IMR-90 (cell line): ENCODE results near the gene RENBP. TPM values are rescaled to one million over a fixed set of nuclear protein-coding genes. Genes with fewer than 3 reads are reported as not detected.

ENCODE experiments used
- ATAC-seq: fragments of 200-7000 bp; cut with Tn5 transposase; 2 replicates; pipeline ENCODE4 v1.9.1; 2020; ENCODE audit warnings: low read depth, mild to moderate bottlenecking, moderate library complexity
- BruUV-seq: library from RNA; stranded (reverse); fragments of 400-500 nt; replicated peaks from 2 replicates; lab custom pipeline; 2021; lab: Mats Ljungman, UMichigan
- CTCF ChIA-PET: fragments of 300-600 bp; formaldehyde crosslinking; extraction: SDS; loops from one replicate; lab custom pipeline; 2021; ENCODE audit warnings: antibody characterized with exemption; lab: Yijun Ruan, JAX
- POLR2A ChIA-PET: fragments of 300-600 bp; sonication (Branson Sonifier 250); formaldehyde crosslinking; loops from one replicate; lab custom pipeline; 2022; ENCODE audit warnings: antibody characterized with exemption; ENCODE audit not compliant: unreplicated experiment; lab: Charles Lee
- DNase-seq: peaks from one replicate; pipeline ENCODE4 v3.0.0; 2013
- H2AFZ ChIP-seq: replicated peaks from 2 replicates; pipeline ENCODE3; 2013; ENCODE audit warnings: low read length, mild to moderate bottlenecking; ENCODE audit not compliant: poor library complexity
- H2AK5ac ChIP-seq: 2 replicates; pipeline ENCODE4 v1.6.1; 2013; ENCODE audit warnings: low read depth, low read length, inconsistent platforms
- H2AK9ac ChIP-seq: replicated peaks from 2 replicates; pipeline ENCODE3; 2013; ENCODE audit warnings: mild to moderate bottlenecking, low read depth, low read length, moderate library complexity; ENCODE audit not compliant: poor library complexity
- H2BK120ac ChIP-seq: 2 replicates; pipeline ENCODE4 v1.6.1; 2013; ENCODE audit warnings: low read depth, low read length, inconsistent platforms
- H2BK15ac ChIP-seq: 3 replicates; pipeline ENCODE4 v1.6.1; 2013; ENCODE audit warnings: low read depth, low read length, inconsistent platforms
- H2BK20ac ChIP-seq: 2 replicates; pipeline ENCODE4 v1.6.1; 2013; ENCODE audit warnings: low read depth, mild to moderate bottlenecking, inconsistent platforms, low read length, moderate library complexity
- H2BK5ac ChIP-seq: 2 replicates; pipeline ENCODE4 v1.6.1; 2013; ENCODE audit warnings: mild to moderate bottlenecking, low read depth, low read length, inconsistent platforms; ENCODE audit not compliant: poor library complexity, severe bottlenecking
- H3K14ac ChIP-seq: replicated peaks from 2 replicates; pipeline ENCODE4 v1.6.1; 2013; ENCODE audit warnings: low read depth, low read length, inconsistent platforms
- H3K18ac ChIP-seq: 2 replicates; pipeline ENCODE4 v1.6.1; 2013; ENCODE audit warnings: low read depth, low read length, control low read depth
- H3K23ac ChIP-seq: 2 replicates; pipeline ENCODE4 v1.6.1; 2013; ENCODE audit warnings: low read depth, low read length, inconsistent platforms
- H3K27ac ChIP-seq: 2 replicates; pipeline ENCODE4 v1.5.1; 2013; ENCODE audit warnings: mild to moderate bottlenecking, control low read depth, low read length; ENCODE audit not compliant: insufficient read depth
- H3K27me3 ChIP-seq: 2 replicates; pipeline ENCODE4 v1.6.1; 2013; ENCODE audit warnings: low read length; ENCODE audit not compliant: control insufficient read depth, insufficient read depth
- H3K36me3 ChIP-seq: 2 replicates; pipeline ENCODE4 v1.6.1; 2013; ENCODE audit warnings: low read length, mixed read lengths; ENCODE audit not compliant: control insufficient read depth, insufficient read depth
- H3K4ac ChIP-seq: 2 replicates; pipeline ENCODE4 v1.6.1; 2013; ENCODE audit warnings: low read depth, low read length, inconsistent platforms
- H3K4me1 ChIP-seq: 2 replicates; pipeline ENCODE4 v1.6.1; 2013; ENCODE audit warnings: low read length, mixed read lengths; ENCODE audit not compliant: control insufficient read depth, insufficient read depth
- H3K4me2 ChIP-seq: 2 replicates; pipeline ENCODE4 v1.6.1; 2013; ENCODE audit warnings: low read depth, mild to moderate bottlenecking, control low read depth, low read length, moderate library complexity
- H3K4me3 ChIP-seq: 2 replicates; pipeline ENCODE4 v1.5.1; 2013; ENCODE audit warnings: low read depth, mild to moderate bottlenecking, control low read depth, low read length, moderate library complexity; ENCODE audit not compliant: insufficient read depth
- H3K56ac ChIP-seq: 2 replicates; pipeline ENCODE4 v1.6.1; 2013; ENCODE audit warnings: low read length, inconsistent platforms; ENCODE audit not compliant: insufficient read depth; ENCODE audit errors: extremely low read depth
- H3K79me1 ChIP-seq, 2 experiments: 2 replicates each; pipeline ENCODE4 v1.6.1; 2013; ENCODE audit warnings: low read length in 2 of 2, inconsistent platforms in 1 of 2, low read depth in 1 of 2
- H3K9ac ChIP-seq: 2 replicates; pipeline ENCODE4 v1.6.1; 2013; ENCODE audit warnings: low read depth, low read length, control low read depth
- H3K9me1 ChIP-seq: 2 replicates; pipeline ENCODE4 v1.6.1; 2013; ENCODE audit warnings: low read length, inconsistent platforms; ENCODE audit not compliant: insufficient read depth
- H3K9me3 ChIP-seq: 2 replicates; pipeline ENCODE4 v1.6.1; 2013; ENCODE audit warnings: low read length; ENCODE audit not compliant: control insufficient read depth, insufficient read depth
- H4K20me1 ChIP-seq: 2 replicates; pipeline ENCODE4 v1.6.1; 2013; ENCODE audit warnings: low read length, inconsistent platforms; ENCODE audit not compliant: insufficient read depth
- H4K5ac ChIP-seq: 2 replicates; pipeline ENCODE4 v1.6.1; 2013; ENCODE audit warnings: mild to moderate bottlenecking, low read depth, low read length, control low read depth
- H4K8ac ChIP-seq, 2 experiments: 2 replicates each; pipeline ENCODE4 v1.6.1; 2013; ENCODE audit warnings: low read depth in 2 of 2, low read length in 2 of 2, control low read depth in 1 of 2, inconsistent platforms in 1 of 2
- H4K91ac ChIP-seq: 2 replicates; pipeline ENCODE4 v1.6.1; 2013; ENCODE audit warnings: low read depth, low read length, inconsistent platforms; ENCODE audit not compliant: insufficient read depth
- BHLHE40 ChIP-seq: fragments of 150-350 bp; IDR thresholded peaks from 2 replicates; pipeline ENCODE4 v1.6.1; 2016; ENCODE audit warnings: mild to moderate bottlenecking, low read depth, low read length
- CHD1 ChIP-seq: IDR thresholded peaks from 2 replicates; pipeline ENCODE4 v1.6.1; 2012; ENCODE audit warnings: low read depth, low read length, improper control_type of control experiment
- CTCF ChIP-seq: conservative IDR thresholded peaks from 2 replicates; pipeline ENCODE4 v1.5.1; 2012; ENCODE audit warnings: mild to moderate bottlenecking, low read depth, low read length, improper control_type of control experiment
- MAFK ChIP-seq: IDR thresholded peaks from 2 replicates; pipeline ENCODE4 v1.6.1; 2012; ENCODE audit warnings: low read depth, low read length, improper control_type of control experiment
- MAZ ChIP-seq: IDR thresholded peaks from 2 replicates; pipeline ENCODE4 v1.6.1; 2012; ENCODE audit warnings: low read depth, mild to moderate bottlenecking, low read length, improper control_type of control experiment, moderate library complexity, borderline replicate concordance
- MXI1 ChIP-seq: IDR thresholded peaks from 2 replicates; pipeline ENCODE4 v1.6.1; 2012; ENCODE audit warnings: low read depth, mild to moderate bottlenecking, low read length, moderate library complexity, borderline replicate concordance
- NFE2L2 ChIP-seq: fragments of 150-350 bp; IDR thresholded peaks from 2 replicates; pipeline ENCODE4 v1.6.1; 2016; ENCODE audit warnings: low read depth, mild to moderate bottlenecking, low read length
- POLR2A ChIP-seq: IDR thresholded peaks from 2 replicates; pipeline ENCODE4 v1.6.1; 2012; ENCODE audit warnings: mild to moderate bottlenecking, low read depth, low read length
- RFX5 ChIP-seq: IDR thresholded peaks from 2 replicates; pipeline ENCODE4 v1.8.0; 2012; ENCODE audit warnings: low read depth, mild to moderate bottlenecking, low read length, moderate library complexity
- WGBS, 2 experiments: methylation state at CpG; one replicate each; pipeline versions ENCODE4 v1.1.5 to v1.1.7; 2013; ENCODE audit warnings: missing lambda C conversion rate in 2 of 2; ENCODE audit not compliant: insufficient read length in 1 of 2; ENCODE audit errors: extremely low coverage in 2 of 2; 5-methylcytosine and 5-hydroxymethylcytosine counted together
- dilution Hi-C: fragments of 300-500 bp; cut with HindIII; formaldehyde crosslinking; loops from one replicate; pipeline ENCODE4 v1.14.3; 2018; ENCODE audit warnings: low sequenced_read_pairs; ENCODE audit not compliant: unreplicated experiment
- in situ Hi-C: fragments of 300-500 bp; cut with MboI; formaldehyde crosslinking; loops from 3 replicates; pipeline ENCODE4 v1.14.3; 2019; ENCODE audit warnings: low sequenced_read_pairs, inconsistent platforms, mixed read lengths
- intact Hi-C: fragments of 100-400 bp; cut with micrococcal nuclease; formaldehyde crosslinking; loops from 2 replicates; pipeline ENCODE4 v1.10.0; 2022
- polyA plus RNA-seq, 3 experiments: library from polyadenylated mRNA; depleted of rRNA; stranded (reverse); fragments of >200 nt; gene quantifications; 2 replicates each; pipeline ENCODE4 v1.2.3, GENCODE V29; 2012; ENCODE audit warnings: low replicate concordance in 1 of 3
- total RNA-seq: library from RNA; depleted of rRNA; stranded (reverse); fragments of >200 nt; gene quantifications from 2 replicates; pipeline ENCODE4 v1.2.3, GENCODE V29; 2012

RENBP gene
- total and polyA plus RNA-seq, 2 of the 4 experiments (the other 2 are of a cell fraction) = 0.15 to 0.18 TPM

- H2BK15ac ChIP-seq = no peak overlapping the region
- no peak overlapping the region for H3K4me3 ChIP-seq
- no peak overlapping the region for H2BK120ac ChIP-seq
- H3K18ac ChIP-seq = no peak overlapping the region
- no peak overlapping the region for H3K14ac ChIP-seq
- BruUV-seq = no TSS peak
- H4K5ac ChIP-seq = no peak overlapping the region
- H3K27ac ChIP-seq = no peak overlapping the region
- H3K27me3 ChIP-seq = no peaks in the 10 kb centered on the region
- no peak overlapping the region for H2BK20ac ChIP-seq
- no peak for TF ChIP-seq MAZ
- TF ChIP-seq MAFK = no peak
- TF ChIP-seq POLR2A = no peak
- no peak for TF ChIP-seq RFX5
- TF ChIP-seq NFE2L2 = no peak
- TF ChIP-seq CTCF = no peak
- TF ChIP-seq CHD1 = no peak
- TF ChIP-seq BHLHE40 = no peak
- TF ChIP-seq MXI1 = no peak
- peaks cover 20% of the 10 kb centered on the region for H4K20me1 ChIP-seq
- H3K23ac ChIP-seq = no peak overlapping the region
- DNase-seq = no peak
- intact Hi-C loops (no loop called here), in situ Hi-C loops (no loop called here), dilution Hi-C loops (no loop called here)
- H3K79me1 ChIP-seq = peaks cover 4 to 12% of the 10 kb centered on the region in 2 experiments; a peak in 2 of 4 replicates
- ATAC-seq = no peak
- no peak overlapping the region for H2BK5ac ChIP-seq
- H2AK5ac ChIP-seq = no peak overlapping the region
- no peak overlapping the region for H2AK9ac ChIP-seq
- ChIA-PET POLR2A (no interaction called here), CTCF (interaction anchor here (1.6 kb wide), 1 partner anchor 15 kb away, joined by 4 read pairs; no protein-coding TSS in a partner anchor)
- H4K8ac ChIP-seq = no peak overlapping the region
- no peaks in the 10 kb centered on the region for H3K9me1 ChIP-seq
- no CpG with 5 or more reads among the region's 13 CpGs for whole genome bisulfite sequencing, 2 experiments
- H3K9ac ChIP-seq = no peak overlapping the region
- no peaks in the 10 kb centered on the region for H3K9me3 ChIP-seq
- no peak overlapping the region for H2AFZ ChIP-seq
- no peak overlapping the region for H4K91ac ChIP-seq
- H3K4ac ChIP-seq = no peak overlapping the region
- H3K56ac ChIP-seq = no peak overlapping the region
- H3K4me2 ChIP-seq = no peak overlapping the region
- H3K36me3 ChIP-seq = peaks cover 23% of the 10 kb centered on the region
- peaks cover 2% of the 10 kb centered on the region; the same call in 1 of the 2 replicates for H3K4me1 ChIP-seq
Observed at GRCh38 chrX:153932220-153932915, 12.1 kb downstream of the RENBP start.
